H7 (cell line): Measurements from ENCODE around the gene GAD1. TPM values are rescaled to one million over a fixed set of nuclear protein-coding genes. Genes with fewer than 3 reads are reported as not detected.
A peak's percentile ranks its signal among the peaks of the same experiment; 100 is the strongest.

ENCODE experiments used
- DNase-seq: peaks from one replicate; pipeline ENCODE4 v3.0.0; 2012
- H3K27me3 ChIP-seq: 2 replicates; pipeline ENCODE4 v1.6.0; 2011; ENCODE audit warnings: mild to moderate bottlenecking, low read length; ENCODE audit not compliant: control insufficient read depth, insufficient read depth
- H3K36me3 ChIP-seq: replicated peaks from 2 replicates; pipeline ENCODE4 v1.5.1; 2011; ENCODE audit warnings: low read length; ENCODE audit not compliant: control insufficient read depth, insufficient read depth
- H3K4me3 ChIP-seq: 2 replicates; pipeline ENCODE4 v1.5.1; 2011; ENCODE audit warnings: low read depth, mild to moderate bottlenecking, control low read depth, low read length, moderate library complexity; ENCODE audit not compliant: insufficient read depth
- total RNA-seq: library from RNA; depleted of rRNA; stranded (reverse); fragments of >200 nt; shearing (Covaris generic); gene quantifications from 2 replicates; pipeline ENCODE4 v1.2.3, GENCODE V29; 2014

Gene GAD1
- total RNA-seq, 1 experiment from 2014 or later, result 19.3 TPM

DNA sequence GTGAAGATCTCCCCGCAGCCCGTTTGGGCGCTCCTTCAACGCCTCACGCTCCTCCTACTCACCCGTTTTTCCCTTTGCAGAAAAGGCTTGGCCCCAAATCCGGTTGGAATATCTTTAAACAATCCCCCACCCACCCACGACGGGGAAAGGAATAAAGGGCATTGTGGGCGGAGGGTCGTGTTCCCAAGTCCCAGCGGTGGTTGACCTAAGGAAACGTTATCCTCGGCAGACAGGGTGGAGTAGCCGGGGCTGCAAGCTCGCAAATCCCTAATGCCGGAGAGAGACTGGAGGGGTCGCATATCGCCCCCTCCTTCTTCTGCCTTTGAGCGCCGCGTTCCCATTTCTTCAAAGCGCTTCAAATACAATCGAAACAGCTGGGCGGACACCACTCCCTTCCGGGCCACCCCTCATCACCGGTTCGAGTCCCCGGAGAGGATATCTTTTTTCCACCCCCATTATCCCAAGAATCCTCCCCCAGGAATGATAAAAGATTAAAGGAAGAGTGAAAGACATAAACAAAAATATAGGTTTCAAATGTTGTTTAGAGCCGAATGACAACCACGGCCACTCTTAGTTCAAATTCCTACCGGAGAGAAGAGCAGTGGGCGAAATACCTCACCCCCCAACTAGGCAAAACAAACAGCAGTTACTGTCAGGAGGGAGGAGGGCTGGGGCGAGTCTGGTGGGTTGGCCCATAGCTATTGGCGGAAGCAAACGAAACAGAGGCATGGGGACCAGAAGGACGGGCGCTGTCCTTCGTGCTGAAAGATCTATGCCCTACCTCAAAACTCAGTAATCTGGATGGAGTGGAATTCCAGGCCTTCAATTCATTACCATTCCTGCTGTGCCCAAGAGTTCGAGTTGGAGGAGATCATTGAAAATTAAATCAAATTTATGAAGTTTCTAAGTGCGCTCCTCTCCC is 2.8 kb upstream of the GAD1 start:
- Histone ChIP-seq H3K27me3 (peaks cover 57% of the 10 kb centered on the region), H3K4me3 (peak overlapping the region; percentile 33), H3K36me3 (no peaks in the 10 kb centered on the region)
- DNase-seq, result peak; percentile 81

DNA sequence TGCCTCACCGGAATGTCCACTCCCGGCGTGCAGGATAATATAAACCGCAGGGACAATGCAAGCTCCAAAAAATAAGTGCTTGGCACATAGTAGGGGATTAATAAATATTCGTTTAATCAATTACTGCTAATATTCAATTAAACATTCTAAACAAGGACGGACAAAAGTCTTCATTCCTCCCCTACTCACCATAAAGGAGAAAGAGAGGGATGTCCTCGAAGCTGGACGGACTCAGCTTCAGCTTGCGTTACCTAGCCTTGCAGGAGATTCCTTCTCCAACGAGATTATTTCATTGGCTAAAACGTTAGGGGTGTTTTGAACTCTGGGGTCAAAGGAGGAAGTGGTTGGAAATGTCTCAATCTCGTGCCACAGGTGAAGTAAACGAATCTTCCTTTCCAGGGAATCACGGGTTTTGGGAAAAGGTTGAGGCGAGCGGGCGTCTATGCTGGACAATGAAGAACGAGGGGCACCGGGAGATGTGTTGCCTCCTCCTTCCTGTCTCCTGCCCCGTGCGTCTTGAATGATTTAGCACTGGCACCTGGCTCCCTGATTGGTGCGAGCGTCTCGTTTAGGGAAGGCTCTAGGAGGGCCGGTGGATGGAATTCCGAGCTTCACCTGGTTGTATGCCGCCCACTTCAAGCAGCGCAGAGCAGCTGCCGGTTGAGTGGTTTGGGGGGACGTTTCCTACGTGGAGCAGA is 2.0 kb upstream of the GAD1 start:
- Histone ChIP-seq H3K27me3 (peaks cover 65% of the 10 kb centered on the region), H3K4me3 (peak overlapping the region; percentile 26; the same call in 1 of the 2 replicates), H3K36me3 (no peaks in the 10 kb centered on the region)
- peak; percentile 56 for DNase-seq

DNA sequence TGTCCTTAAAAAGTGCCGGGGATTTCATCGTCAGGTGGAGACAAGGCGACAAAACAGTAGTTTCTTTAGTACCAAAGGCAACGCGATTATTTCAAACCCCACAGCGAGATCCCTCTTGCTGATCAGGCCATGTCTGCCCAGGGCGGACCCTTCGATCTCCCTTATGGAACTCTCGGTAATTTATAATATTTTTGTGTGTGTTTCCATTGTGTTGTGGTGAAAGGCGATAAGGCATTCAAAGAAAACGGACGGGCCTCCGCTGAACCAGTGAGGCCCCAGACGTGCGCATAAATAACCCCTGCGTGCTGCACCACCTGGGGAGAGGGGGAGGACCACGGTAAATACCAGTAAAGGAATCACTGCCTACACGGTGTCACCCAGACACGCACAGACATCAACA is 1.4 kb upstream of the GAD1 start:
- H3K27me3 ChIP-seq, result peaks cover 71% of the 10 kb centered on the region
- no peak for DNase-seq
- no peaks in the 10 kb centered on the region for H3K36me3 ChIP-seq
- H3K4me3 ChIP-seq, result peak overlapping the region; percentile 26

DNA sequence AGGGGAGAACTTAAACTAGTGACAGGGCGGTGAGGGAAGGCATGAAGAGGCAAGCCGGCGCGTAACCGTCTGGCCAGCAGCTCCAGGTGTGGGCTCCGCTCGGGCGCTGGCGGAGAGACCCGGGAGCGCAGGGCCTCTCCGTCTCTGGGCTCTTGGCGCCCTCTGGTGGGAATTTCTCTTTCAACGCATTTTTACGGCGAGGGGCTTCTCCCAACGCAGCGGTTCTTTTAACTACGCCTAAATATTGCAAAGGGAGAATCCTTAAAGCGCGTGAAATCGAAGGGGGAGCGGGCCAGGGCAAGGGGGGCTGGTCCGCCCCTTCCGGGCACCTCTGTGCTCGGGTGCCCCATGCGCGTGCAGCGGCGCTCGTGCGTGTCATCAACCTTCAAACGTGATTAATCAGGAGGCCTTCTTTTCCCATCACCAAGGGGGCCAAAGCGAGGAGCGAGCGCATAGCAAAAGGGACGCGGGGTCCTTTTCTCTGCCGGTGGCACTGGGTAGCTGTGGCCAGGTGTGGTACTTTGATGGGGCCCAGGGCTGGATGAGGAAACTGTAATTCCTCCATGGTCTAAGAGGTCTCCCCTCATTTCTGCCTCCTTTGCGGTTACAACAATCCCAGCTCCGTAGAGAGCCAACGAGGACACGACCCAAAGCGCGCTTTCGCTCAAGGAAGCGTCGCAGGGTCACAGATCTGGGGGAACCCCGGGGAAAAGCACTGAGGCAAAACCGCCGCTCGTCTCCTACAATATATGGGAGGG is 762 bp upstream of the GAD1 start:
- peak; percentile 92 for DNase-seq
- Histone ChIP-seq H3K27me3 (peaks cover 78% of the 10 kb centered on the region), H3K36me3 (no peaks in the 10 kb centered on the region), H3K4me3 (peak overlapping the region; percentile 50)

DNA sequence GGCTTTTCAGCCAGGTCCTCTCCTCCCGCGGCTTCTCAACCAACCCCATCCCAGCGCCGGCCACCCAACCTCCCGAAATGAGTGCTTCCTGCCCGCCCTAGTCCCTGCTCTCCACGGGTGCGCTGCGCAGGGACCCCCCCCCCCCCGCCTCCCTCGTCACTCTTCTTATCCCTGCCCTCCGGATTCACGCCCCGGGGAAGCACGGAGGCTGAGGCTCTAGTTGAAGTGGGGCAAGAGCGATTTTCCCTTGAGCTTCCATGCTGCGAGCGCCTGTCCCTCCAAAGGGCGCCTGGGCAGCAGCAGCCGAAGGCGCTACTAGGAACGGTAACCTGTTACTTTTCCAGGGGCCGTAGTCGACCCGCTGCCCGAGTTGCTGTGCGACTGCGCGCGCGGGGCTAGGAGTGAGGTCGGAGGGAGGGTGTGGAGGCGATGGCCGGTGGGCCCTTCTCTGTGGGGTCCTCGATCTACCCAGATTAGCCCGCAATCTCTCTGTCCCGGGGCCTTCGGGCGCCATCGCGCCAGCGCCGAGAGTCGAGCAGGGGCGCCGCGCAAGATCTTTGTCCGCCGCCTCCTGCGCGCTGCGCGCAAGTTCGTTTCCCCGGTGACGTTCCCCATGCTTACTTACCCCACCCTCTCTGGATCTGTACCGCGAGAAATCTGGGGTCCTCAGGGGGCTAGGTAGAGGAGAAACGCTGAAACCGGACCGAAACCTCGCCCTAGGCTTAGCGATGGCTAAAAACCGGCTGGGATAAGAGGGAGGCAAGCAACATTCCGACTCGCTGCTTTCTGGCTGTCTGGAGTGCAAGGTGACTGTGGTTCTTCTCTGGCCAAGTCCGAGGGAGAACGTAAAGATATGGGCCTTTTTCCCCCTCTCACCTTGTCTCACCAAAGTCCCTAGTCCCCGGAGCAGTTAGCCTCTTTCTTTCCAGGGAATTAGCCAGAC is 677 bp downstream of the GAD1 start:
- DNase-seq, result peak; percentile 74
- Histone ChIP-seq H3K27me3 (peaks cover 92% of the 10 kb centered on the region), H3K4me3 (peak overlapping the region; percentile 50), H3K36me3 (no peaks in the 10 kb centered on the region)

DNA sequence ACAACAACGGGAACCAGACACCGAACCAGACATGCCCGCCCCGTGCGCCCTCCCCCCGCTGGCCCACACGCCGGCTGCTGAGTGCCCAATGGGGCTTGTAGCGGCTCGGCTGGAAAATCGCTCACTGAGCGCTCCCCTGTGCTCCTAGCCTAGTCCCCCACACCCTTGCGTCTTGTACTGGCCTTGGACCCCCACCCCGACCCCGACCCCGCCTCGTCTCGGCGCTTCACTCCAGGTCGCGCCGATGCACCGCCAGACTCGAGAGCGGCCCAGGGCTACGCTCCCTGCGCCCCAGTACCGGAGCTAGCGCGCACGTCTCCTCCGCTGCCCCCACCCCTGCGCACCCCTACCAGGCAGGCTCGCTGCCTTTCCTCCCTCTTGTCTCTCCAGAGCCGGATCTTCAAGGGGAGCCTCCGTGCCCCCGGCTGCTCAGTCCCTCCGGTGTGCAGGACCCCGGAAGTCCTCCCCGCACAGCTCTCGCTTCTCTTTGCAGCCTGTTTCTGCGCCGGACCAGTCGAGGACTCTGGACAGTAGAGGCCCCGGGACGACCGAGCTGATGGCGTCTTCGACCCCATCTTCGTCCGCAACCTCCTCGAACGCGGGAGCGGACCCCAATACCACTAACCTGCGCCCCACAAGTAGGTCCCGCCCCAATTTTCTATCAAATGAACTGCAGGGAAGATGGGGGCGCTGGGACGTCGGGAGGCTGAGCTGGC is 1.5 kb downstream of the GAD1 start:
- DNase-seq, result peak; percentile 81
- Histone ChIP-seq H3K4me3 (peak overlapping the region; percentile 50), H3K36me3 (no peaks in the 10 kb centered on the region), H3K27me3 (peaks cover 99% of the 10 kb centered on the region)

DNA sequence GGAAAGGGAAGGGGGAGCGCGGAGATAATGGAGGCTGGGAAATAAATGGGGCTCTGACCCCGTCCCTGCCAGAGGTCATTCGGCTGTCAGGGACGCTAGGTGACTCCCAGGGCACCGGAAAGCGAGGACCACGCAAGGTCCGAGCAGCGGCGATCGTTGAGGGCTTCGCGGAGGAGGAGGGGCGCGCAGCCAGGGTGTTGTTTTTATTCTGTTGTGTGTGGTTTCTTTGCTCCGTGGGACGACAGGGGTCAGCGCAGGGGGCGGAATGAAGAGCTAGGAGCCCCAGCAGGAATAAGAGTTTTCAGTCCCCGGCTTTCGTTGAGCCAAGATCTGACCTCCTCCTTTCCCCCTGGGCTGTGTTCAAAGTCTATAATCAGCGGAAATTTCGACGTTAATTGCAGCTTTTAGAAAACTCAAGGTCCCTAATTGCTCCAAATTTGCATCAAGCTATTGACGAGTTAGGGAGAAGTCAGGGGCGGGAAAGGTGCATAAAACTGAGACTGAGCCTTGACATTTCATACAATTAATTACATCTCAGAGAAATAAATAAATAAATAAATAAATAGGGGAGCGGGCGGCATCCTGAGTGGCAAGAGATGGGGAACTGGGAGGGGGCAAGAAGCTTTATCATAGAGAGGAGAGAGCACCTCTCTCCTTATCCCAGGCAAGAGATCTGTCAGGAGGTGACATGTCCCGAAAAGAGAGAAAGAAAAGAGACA is 2.2 kb downstream of the GAD1 start:
- peak overlapping the region; percentile 50 for H3K4me3 ChIP-seq
- DNase-seq, result peak; percentile 60
- peaks cover 98% of the 10 kb centered on the region for H3K27me3 ChIP-seq
- H3K36me3 ChIP-seq, result no peaks in the 10 kb centered on the region

DNA sequence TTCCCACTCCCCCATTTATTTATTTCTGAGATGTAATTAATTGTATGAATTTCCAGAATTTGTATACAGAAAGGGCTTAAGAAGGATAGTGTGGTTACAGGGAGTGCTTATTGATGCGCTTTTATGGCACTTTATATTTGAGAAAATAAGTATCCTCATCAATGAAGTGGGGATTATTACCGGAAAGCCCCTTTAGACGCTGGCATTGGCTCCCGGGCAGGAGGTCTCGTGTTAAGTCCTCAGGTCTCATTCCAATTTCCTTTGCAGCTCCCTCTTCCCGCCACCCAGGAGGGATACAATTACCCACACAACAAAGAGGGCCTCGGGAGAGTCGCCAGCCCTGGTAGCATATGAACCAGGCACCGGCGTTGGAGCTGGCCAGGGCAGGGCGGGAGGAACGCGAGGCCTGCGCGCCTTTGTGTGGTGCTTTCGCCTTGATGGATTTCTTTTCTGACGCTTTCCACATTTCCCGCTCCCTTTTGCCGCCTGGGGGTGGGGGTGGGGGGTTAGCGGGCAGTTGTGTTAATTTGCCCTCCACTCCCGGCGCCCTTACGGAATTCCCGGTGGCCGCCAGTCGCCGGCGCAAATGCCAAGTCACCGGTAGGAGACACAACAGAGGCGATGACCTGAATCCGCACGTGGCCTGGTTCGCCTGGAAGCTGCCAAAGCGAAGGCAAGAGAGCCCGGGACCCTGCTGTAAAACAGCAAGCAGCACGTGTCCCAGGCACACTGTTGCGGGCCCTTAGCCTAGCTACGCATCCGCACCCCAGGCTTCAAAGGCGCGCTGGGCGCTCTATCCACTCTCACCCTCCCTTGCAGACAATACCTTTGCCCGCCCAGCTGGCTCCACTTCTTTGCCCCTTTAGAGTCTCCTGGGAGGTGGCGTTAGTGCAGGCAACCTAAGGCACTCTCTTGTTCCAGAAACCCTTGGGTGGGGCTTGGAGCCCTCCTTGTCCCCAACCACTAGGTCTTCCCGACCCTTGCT is 3.3 kb downstream of the GAD1 start:
- Histone ChIP-seq H3K27me3 (peaks cover 98% of the 10 kb centered on the region), H3K4me3 (no peak overlapping the region; the same call in 1 of the 2 replicates), H3K36me3 (no peaks in the 10 kb centered on the region)
- DNase-seq, result peak; percentile 80

DNA sequence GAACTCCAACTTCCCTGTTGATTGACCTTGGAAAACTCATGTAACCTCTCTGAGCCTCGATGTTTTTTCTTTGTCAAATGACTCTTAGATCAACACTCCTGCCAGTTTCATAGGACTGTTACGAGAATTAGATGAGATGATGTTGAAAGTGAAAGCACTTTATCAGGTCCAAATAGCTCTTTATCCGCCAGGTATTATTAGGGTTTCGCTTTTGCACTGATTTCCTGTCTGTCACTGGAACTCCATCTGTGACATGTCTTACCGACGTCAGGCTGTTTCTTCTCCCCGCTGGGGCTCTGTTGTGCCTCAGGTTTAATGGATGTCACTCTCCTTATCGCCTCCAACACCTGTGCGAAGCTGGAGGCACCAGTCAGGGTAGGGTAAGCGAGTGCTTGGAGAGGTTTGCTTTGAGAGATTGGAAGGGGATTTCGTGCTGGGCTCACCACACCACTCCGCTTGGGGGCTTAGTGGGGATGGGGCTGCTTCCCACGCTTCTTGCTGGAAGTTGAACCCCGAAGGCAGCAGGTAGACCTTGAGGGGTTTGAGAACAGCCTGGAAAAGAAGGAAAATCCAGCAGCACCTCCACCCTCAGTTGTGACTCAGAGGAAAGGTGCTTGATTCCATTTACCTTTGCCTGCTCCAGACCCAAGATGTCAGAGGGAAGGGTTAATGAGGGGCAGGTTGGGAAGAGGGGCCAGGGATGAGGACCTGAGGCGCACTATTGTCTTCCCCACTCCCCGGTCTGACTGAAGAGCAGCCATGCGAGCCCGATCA is 4.3 kb downstream of the GAD1 start:
- H3K4me3 ChIP-seq, result no peak overlapping the region
- no peaks in the 10 kb centered on the region for H3K36me3 ChIP-seq
- peak; percentile 65 for DNase-seq
- H3K27me3 ChIP-seq, result peaks cover 97% of the 10 kb centered on the region

DNA sequence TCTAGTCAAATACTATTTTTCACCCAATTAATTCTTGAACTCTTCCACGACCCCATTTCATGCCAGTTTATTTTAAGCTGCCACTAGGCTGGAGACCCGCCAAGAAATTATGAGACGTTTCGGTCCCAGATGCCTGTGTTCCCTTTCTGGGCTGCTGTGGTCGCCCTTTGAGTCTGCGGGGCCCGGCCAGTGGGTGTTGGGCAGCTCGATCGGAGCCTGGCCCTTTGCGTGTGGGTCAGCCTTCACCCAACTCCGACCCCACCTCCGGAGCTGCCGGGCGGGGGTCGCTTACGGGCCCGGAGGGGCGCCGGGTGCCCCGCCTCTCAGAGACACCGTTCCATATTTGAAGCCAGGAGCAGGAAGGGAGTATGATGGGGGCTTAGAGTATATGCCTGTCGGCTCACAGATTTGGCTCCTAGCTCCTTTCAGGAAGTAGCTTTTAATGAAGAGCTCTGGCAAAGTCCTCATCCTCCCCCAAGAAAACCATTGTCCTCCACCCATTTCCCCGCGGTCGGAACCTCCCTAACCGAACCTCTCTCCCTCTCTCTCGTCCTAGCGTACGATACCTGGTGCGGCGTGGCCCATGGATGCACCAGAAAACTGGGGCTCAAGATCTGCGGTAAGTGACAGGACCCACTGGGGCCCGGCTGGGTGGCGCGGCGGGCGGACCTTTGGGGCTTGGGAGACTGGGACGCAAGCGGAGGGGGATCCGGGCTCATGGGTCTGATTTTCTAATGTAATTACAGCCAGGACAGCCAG is 5.0 kb downstream of the GAD1 start:
- Histone ChIP-seq H3K4me3 (peak overlapping the region; percentile 47), H3K36me3 (no peaks in the 10 kb centered on the region), H3K27me3 (peaks cover 93% of the 10 kb centered on the region)
- DNase-seq, result peak; percentile 60
